Hepatocyte (in vitro differentiated cells): ENCODE results near the gene PLEKHD1.

Experiments
- CTCF ChIP-seq: fragments of 200-600 bp; sonication (generic); IDR thresholded peaks from 2 replicates; pipeline ENCODE4 v1.5.1; 2016; ENCODE audit warnings: antibody characterized with exemption, mild to moderate bottlenecking; ENCODE audit not compliant: poor library complexity
- EZH2 ChIP-seq: fragments of 200-600 bp; sonication (generic); IDR thresholded peaks from 2 replicates; pipeline ENCODE4 v1.6.1; 2016; ENCODE audit warnings: antibody characterized with exemption, mild to moderate bottlenecking, borderline replicate concordance
- EZH2phosphoT487 ChIP-seq: fragments of 200-600 bp; sonication (generic); IDR thresholded peaks from one replicate; pipeline ENCODE4 v1.6.1; 2018; ENCODE audit warnings: antibody characterized with exemption, mild to moderate bottlenecking, low read depth, moderate library complexity; ENCODE audit not compliant: unreplicated experiment, severe bottlenecking

- TF ChIP-seq CTCF, result no peak
- no peak for TF ChIP-seq EZH2
- TF ChIP-seq EZH2phosphoT487, result no peak
These were observed 20.1 kb upstream of the PLEKHD1 start for GRCh38 chr14:69464379-69464778.
